ENCODE data around the gene OSTC.

DNA sequence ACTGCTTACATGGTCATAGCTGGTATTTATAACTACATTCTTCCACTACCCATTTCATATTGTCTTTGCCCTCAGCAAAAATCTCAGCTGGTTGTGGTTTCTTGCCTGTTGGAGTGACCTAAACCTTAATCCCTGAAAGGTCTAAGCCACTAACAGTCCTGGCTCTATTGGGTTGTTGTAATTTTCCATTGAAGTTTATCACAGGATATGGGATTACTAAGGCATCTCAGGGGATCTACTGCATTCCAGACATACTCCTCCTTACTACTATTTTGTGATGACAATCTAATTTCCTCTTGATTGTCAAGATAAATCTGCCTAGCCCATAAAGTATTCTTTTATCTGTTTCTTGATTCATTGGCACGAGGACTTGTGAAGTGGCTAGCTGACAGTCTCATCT, 6.2 kb upstream of the OSTC start:
- TF ChIP-seq EZH2 (IDR thresholded peaks at IDR 0.05; ENCODE audit: insufficient read depth, poor library complexity, severe bottlenecking) = no peak
- TF ChIP-seq EZH2phosphoT487 (IDR thresholded peaks at IDR 0.05; ENCODE audit: insufficient read depth, low read depth) = peak; percentile 64; the same call in 1 of the 2 replicates

Measured in GM23248 (cell line).